Keratinocyte (primary cell): ENCODE measurements around the gene DLG2. TPM values are rescaled to one million over a fixed set of nuclear protein-coding genes. Genes with fewer than 3 reads are reported as not detected.

Experiments used
- DNase-seq: peaks from one replicate; pipeline ENCODE4 v3.0.0-alpha.2; 2011; ENCODE audit warnings: low read depth, missing footprints, low spot score
- FAIRE-seq: peaks from 2 replicates; lab custom pipeline; 2011; peaks lifted over from hg19 to GRCh38; lab: Jason Lieb, UNC
- H2AFZ ChIP-seq: 2 replicates; pipeline ENCODE4 v1.6.0; 2012; ENCODE audit warnings: low read length, control low read depth, inconsistent platforms; ENCODE audit not compliant: control insufficient read depth
- H3K27ac ChIP-seq: 2 replicates; pipeline ENCODE4 v1.5.1; 2011; ENCODE audit warnings: low read length; ENCODE audit not compliant: control insufficient read depth, insufficient read depth
- H3K27me3 ChIP-seq: 3 replicates; pipeline ENCODE4 v1.6.0; 2011; ENCODE audit warnings: low read length; ENCODE audit not compliant: control insufficient read depth, insufficient read depth; ENCODE audit errors: extremely low read depth
- H3K36me3 ChIP-seq, 2 experiments: 2 replicates in 1 of 2; 3 replicates in 1 of 2; pipeline ENCODE4 v1.5.1; 2011; ENCODE audit warnings: low read length in 2 of 2, mild to moderate bottlenecking in 1 of 2; ENCODE audit not compliant: control insufficient read depth in 2 of 2, insufficient read depth in 2 of 2; ENCODE audit errors: extremely low read depth in 1 of 2
- H3K4me1 ChIP-seq: 3 replicates; pipeline ENCODE4 v1.5.1; 2011; ENCODE audit warnings: low read length; ENCODE audit not compliant: control insufficient read depth, insufficient read depth; ENCODE audit errors: extremely low read depth
- H3K4me2 ChIP-seq: 3 replicates; pipeline ENCODE4 v1.6.0; 2011; ENCODE audit warnings: low read depth, low read length; ENCODE audit not compliant: control insufficient read depth, insufficient read depth; ENCODE audit errors: extremely low read depth
- H3K4me3 ChIP-seq, 3 experiments: fragments of 200-600 bp in 1 of 3; sonication (generic) in 1 of 3; 2 replicates in 2 of 3; 3 replicates in 1 of 3; pipeline ENCODE4 v1.5.1; 2011 to 2016; ENCODE audit warnings: low read length in 3 of 3, mild to moderate bottlenecking in 3 of 3, control low read depth in 2 of 3, inconsistent platforms in 1 of 3, low read depth in 1 of 3, mixed read lengths in 1 of 3, mixed run types in 1 of 3, moderate library complexity in 1 of 3; ENCODE audit not compliant: control insufficient read depth in 2 of 3, insufficient read depth in 2 of 3; ENCODE audit errors: extremely low read depth in 1 of 3
- H3K79me2 ChIP-seq: 2 replicates; pipeline ENCODE4 v1.6.0; 2012; ENCODE audit warnings: low read length; ENCODE audit not compliant: control insufficient read depth, insufficient read depth
- H3K9ac ChIP-seq: 3 replicates; pipeline ENCODE4 v1.6.0; 2011; ENCODE audit warnings: low read length; ENCODE audit not compliant: control insufficient read depth, insufficient read depth; ENCODE audit errors: extremely low read depth
- H3K9me1 ChIP-seq: 3 replicates; pipeline ENCODE4 v1.6.0; 2011; ENCODE audit warnings: low read length; ENCODE audit not compliant: control insufficient read depth, insufficient read depth; ENCODE audit errors: extremely low read depth
- H3K9me3 ChIP-seq: 2 replicates; pipeline ENCODE4 v1.5.1; 2012; ENCODE audit warnings: low read depth, low read length; ENCODE audit not compliant: control insufficient read depth
- H4K20me1 ChIP-seq: 3 replicates; pipeline ENCODE4 v1.6.0; 2011; ENCODE audit warnings: low read length; ENCODE audit not compliant: control insufficient read depth, insufficient read depth; ENCODE audit errors: extremely low read depth
- EZH2 ChIP-seq: IDR thresholded peaks from one replicate; pipeline ENCODE4 v1.6.1; 2012; ENCODE audit warnings: inconsistent platforms, mild to moderate bottlenecking, low read length, moderate library complexity
- dilution Hi-C: fragments of 300-500 bp; cut with MboI; formaldehyde crosslinking; loops from one replicate; pipeline ENCODE4 v1.7.0; 2020; ENCODE audit warnings: low sequenced_read_pairs; ENCODE audit not compliant: extremely low pct_ligation_motif_present
- polyA plus RNA-seq, 5 experiments: library from polyadenylated mRNA; depleted of rRNA in 3 of 5; stranded (reverse) in 3 of 5; stranded (forward) in 1 of 5; unstranded in 1 of 5; fragments of >200 nt; gene quantifications; 1 replicate in 1 of 5; 2 replicates in 3 of 5; 3 replicates in 1 of 5; pipeline versions ENCODE4 v1.2.1 to v1.2.3, GENCODE V29; 2011 to 2012; ENCODE audit warnings: missing spikeins in 2 of 5, low read depth in 1 of 5, low replicate concordance in 1 of 5
- TF ChIP-seq, protein P1 (sequence below), 3 experiments: IDR thresholded peaks in 1 of 3; conservative IDR thresholded peaks in 1 of 3; optimal IDR thresholded peaks in 1 of 3; 2 replicates in 2 of 3; 3 replicates in 1 of 3; pipeline versions ENCODE3 to v1.5.1; 2011; ENCODE audit warnings: low read length in 3 of 3, mild to moderate bottlenecking in 3 of 3, moderate library complexity in 2 of 3, control low read depth in 1 of 3, inconsistent platforms in 1 of 3; ENCODE audit not compliant: insufficient read depth in 2 of 3; ENCODE audit errors: extremely low read depth in 1 of 3

DLG2 gene
- polyA plus RNA-seq, 1 donor (not counting 4 experiments of a cell fraction or from before 2014, with no cell fraction given), result 0.55 TPM

DNA sequence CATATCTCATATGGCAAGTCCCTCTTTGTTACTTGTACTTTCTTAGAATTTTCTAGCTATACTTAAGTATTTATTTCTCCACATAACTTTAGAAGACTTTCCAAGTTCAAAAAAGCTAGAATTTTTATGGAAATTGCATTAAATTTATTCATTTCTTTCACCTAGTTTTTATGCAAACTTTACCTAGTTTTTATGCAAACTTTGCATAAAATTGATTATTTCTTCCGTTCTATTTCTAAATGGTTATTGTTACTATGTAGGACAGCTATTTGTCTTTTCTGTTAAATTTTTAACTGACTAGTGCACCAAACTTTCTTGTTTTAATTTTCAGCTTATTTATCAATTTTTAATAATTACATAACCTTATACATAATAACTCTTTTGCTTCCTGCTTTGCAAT, 41.0 kb upstream of the DLG2 start:
- dilution Hi-C loops, result no loop called here

DNA sequence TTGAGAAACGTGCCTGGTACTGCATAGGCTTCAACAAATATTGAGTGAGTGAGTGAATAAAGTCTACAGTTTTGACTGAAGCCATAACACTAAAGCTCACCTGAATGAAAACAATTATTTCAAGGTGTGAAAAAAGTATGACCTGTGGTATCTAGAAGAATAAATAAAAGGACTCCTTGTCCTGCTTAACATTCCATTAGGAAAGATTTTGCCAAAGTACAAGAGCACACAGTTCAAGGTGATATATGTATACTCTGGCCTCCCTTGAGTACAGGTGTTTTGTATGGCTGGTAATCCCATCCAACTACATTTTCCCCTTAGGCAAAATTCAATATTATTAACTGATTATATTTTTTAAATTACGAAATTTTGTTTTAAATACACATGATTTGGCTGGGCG, 39.5 kb upstream of the DLG2 start:
- Histone ChIP-seq H3K36me3 (no peaks in the 10 kb centered on the region), H3K4me2 (no peak overlapping the region), H4K20me1 (peaks cover 16% of the 10 kb centered on the region), H3K27ac (no peak overlapping the region), H3K4me3 (no peak overlapping the region), H3K79me2 (peaks cover 32% of the 10 kb centered on the region), H3K9me1 (no peaks in the 10 kb centered on the region), H3K4me1 (peaks cover 7% of the 10 kb centered on the region), H2AFZ (no peak overlapping the region), H3K27me3 (no peaks in the 10 kb centered on the region), H3K9ac (no peak overlapping the region), H3K9me3 (no peaks in the 10 kb centered on the region)
- no peak for DNase-seq
- no peak for TF ChIP-seq EZH2
- TF ChIP-seq, protein P1, sequence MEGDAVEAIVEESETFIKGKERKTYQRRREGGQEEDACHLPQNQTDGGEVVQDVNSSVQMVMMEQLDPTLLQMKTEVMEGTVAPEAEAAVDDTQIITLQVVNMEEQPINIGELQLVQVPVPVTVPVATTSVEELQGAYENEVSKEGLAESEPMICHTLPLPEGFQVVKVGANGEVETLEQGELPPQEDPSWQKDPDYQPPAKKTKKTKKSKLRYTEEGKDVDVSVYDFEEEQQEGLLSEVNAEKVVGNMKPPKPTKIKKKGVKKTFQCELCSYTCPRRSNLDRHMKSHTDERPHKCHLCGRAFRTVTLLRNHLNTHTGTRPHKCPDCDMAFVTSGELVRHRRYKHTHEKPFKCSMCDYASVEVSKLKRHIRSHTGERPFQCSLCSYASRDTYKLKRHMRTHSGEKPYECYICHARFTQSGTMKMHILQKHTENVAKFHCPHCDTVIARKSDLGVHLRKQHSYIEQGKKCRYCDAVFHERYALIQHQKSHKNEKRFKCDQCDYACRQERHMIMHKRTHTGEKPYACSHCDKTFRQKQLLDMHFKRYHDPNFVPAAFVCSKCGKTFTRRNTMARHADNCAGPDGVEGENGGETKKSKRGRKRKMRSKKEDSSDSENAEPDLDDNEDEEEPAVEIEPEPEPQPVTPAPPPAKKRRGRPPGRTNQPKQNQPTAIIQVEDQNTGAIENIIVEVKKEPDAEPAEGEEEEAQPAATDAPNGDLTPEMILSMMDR (optimal IDR thresholded peaks at IDR 0.05 in 1 of 3, IDR thresholded peaks at IDR 0.05 in 1 of 3, conservative IDR thresholded peaks at IDR 0.05 in 1 of 3; ENCODE audit: extremely low read depth in 1 of 3, insufficient read depth in 2 of 3, low read length in 3 of 3), result no peak
- no peak for FAIRE-seq
- dilution Hi-C loops, result no loop called here

More for the DNA sequence above, 41.0 kb upstream of the DLG2 start:
- H4K20me1 ChIP-seq, result peaks cover 7% of the 10 kb centered on the region
- DNase-seq (no peak), FAIRE-seq (no peak)
- H3K36me3 ChIP-seq, result no peaks in the 10 kb centered on the region
- TF ChIP-seq, protein P1 (optimal IDR thresholded peaks at IDR 0.05 in 1 of 3, IDR thresholded peaks at IDR 0.05 in 1 of 3, conservative IDR thresholded peaks at IDR 0.05 in 1 of 3; ENCODE audit: extremely low read depth in 1 of 3, insufficient read depth in 2 of 3, low read length in 3 of 3), result no peak
- no peak for TF ChIP-seq EZH2
- H3K27ac ChIP-seq, result no peak overlapping the region
- no peak overlapping the region for H2AFZ ChIP-seq
- peaks cover 3% of the 10 kb centered on the region for H3K4me1 ChIP-seq
- no peaks in the 10 kb centered on the region for H3K9me1 ChIP-seq
- no peaks in the 10 kb centered on the region for H3K27me3 ChIP-seq
- H3K4me3 ChIP-seq, result no peak overlapping the region
- peaks cover 17% of the 10 kb centered on the region for H3K79me2 ChIP-seq
- H3K9ac ChIP-seq, result no peak overlapping the region
- H3K9me3 ChIP-seq, result no peaks in the 10 kb centered on the region
- H3K4me2 ChIP-seq, result no peak overlapping the region
